MG63 (cell line): ENCODE measurements around the gene BICRA. TPM values are rescaled to one million over a fixed set of nuclear protein-coding genes. Genes with fewer than 3 reads are reported as not detected.
"Not testable (repeated sequence)": the region's sequence is repeated elsewhere in the genome, so short reads cannot be mapped to it uniquely, and the experiment has no call there.

Experiments
- DNase-seq: peaks from one replicate; pipeline ENCODE4 v3.0.0-alpha.2; 2020
- H3K27me3 ChIP-seq: fragments of 250-450 bp; sonication (Bioruptor Pico); 2 replicates; pipeline ENCODE4 v1.5.1; 2020; ENCODE audit warnings: mild to moderate bottlenecking, moderate library complexity
- H3K36me3 ChIP-seq: fragments of 250-450 bp; sonication (Bioruptor Pico); 2 replicates; pipeline ENCODE4 v1.5.1; 2020; ENCODE audit warnings: mild to moderate bottlenecking, moderate library complexity
- H3K4me3 ChIP-seq: fragments of 250-450 bp; sonication (Bioruptor Pico); 2 replicates; pipeline ENCODE4 v1.5.1; 2020; ENCODE audit warnings: mild to moderate bottlenecking, moderate library complexity
- H3K9me3 ChIP-seq: fragments of 250-450 bp; sonication (Bioruptor Pico); 2 replicates; pipeline ENCODE4 v1.5.1; 2020; ENCODE audit warnings: mild to moderate bottlenecking, moderate library complexity
- total RNA-seq: library from RNA; depleted of rRNA; stranded (reverse); fragments of >200 nt; shearing (Covaris generic); gene quantifications from 2 replicates; pipeline ENCODE4 v1.2.3, GENCODE V29; 2014; ENCODE audit warnings: low replicate concordance

The BICRA gene
- total RNA-seq, 1 experiment from 2014 or later = 0.10 TPM

DNA sequence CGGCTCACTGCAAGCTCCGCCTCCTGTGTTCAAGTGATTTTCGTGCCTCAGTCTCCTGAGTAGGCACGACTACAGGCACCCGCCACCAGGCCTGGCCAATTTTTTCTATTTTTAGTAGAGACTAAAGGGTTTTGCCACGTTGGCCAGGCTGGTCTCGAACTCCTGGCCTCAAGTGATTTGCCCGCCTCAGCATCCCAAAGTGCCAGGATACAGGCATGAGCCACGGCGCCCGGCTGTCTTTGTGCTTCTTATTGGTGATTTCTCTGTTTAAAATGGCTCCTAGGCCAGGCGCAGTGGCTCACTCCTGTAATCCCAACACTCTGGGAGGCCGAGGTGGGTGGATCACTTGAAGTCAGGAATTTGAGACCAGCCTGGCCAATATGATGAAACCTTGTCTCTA lies 59.6 kb downstream of the BICRA start:
- H3K27me3 ChIP-seq, H3K4me3 ChIP-seq, DNase-seq, H3K9me3 ChIP-seq: not testable (repeated sequence)
- H3K36me3 ChIP-seq = peaks cover 27% of the 10 kb centered on the region

- DNase-seq = no peak
- Histone ChIP-seq H3K27me3 (no peaks in the 10 kb centered on the region), H3K4me3 (no peak overlapping the region), H3K9me3 (no peaks in the 10 kb centered on the region), H3K36me3 (peaks cover 40% of the 10 kb centered on the region)
Measured at GRCh38 chr19:47670736-47671135, 61.8 kb downstream of the BICRA start.

GRCh38 chr19:47671499-47671898 lies 62.6 kb downstream of the BICRA start:
- DNase-seq = no peak
- no peaks in the 10 kb centered on the region for H3K9me3 ChIP-seq
- no peaks in the 10 kb centered on the region for H3K27me3 ChIP-seq
- no peak overlapping the region for H3K4me3 ChIP-seq
- H3K36me3 ChIP-seq = peaks cover 40% of the 10 kb centered on the region

DNA sequence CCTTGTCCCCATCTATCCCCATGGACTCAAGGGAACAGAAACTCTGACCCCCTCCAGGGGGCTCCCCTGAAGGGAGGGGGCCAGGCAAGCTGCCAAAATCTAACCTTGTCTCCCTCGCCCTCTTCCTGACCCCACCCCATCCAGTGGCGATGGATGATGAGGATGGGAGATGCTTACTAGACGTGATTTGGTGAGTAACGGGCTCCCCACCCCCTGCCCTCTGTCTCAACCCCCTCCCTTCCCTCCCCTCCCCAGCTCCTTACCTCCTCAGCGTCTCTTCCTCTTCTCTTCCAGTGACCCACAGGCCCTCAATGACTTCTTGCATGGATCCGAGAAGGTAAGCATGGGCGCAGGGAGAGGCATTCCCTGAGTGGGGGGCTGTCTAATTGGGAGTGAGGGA lies 64.5 kb downstream of the BICRA start:
- Histone ChIP-seq H3K9me3 (no peaks in the 10 kb centered on the region), H3K27me3 (no peaks in the 10 kb centered on the region), H3K4me3 (no peak overlapping the region), H3K36me3 (peaks cover 42% of the 10 kb centered on the region)
- DNase-seq = no peak

DNA sequence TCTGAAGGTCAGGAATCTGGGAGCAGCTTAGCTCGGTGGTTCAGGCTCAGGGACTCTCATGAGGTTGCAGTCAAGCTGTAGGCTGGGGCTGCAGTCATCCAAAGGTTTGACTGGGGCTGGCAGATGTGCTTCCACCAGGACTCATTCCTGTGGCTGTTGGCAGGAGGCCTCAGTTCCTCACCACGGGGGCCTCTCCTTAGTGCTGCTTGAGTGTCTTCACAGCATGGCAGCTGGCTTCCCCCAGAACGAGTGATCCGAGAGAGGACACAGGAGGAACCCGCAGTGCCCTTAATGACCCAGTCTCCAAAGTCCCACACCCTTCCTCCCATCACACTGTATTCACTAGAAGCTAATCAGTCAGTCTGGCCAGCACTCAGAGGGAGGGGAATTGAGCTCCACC lies 65.6 kb downstream of the BICRA start:
- Histone ChIP-seq H3K27me3 (no peaks in the 10 kb centered on the region), H3K36me3 (peaks cover 45% of the 10 kb centered on the region), H3K4me3 (no peak overlapping the region), H3K9me3 (no peaks in the 10 kb centered on the region)
- no peak for DNase-seq

GRCh38 chr19:47675271-47675670 lies 66.3 kb downstream of the BICRA start:
- DNase-seq = no peak
- Histone ChIP-seq H3K36me3 (peaks cover 40% of the 10 kb centered on the region), H3K27me3 (no peaks in the 10 kb centered on the region), H3K9me3 (no peaks in the 10 kb centered on the region), H3K4me3 (no peak overlapping the region)

- peaks cover 34% of the 10 kb centered on the region for H3K36me3 ChIP-seq
Measured at GRCh38 chr19:47675859-47676258, 66.9 kb downstream of the BICRA start.

GRCh38 chr19:47676811-47677210 lies 67.9 kb downstream of the BICRA start:
- no peaks in the 10 kb centered on the region for H3K27me3 ChIP-seq
- no peak overlapping the region for H3K4me3 ChIP-seq
- peaks cover 33% of the 10 kb centered on the region for H3K36me3 ChIP-seq
- no peak for DNase-seq
- H3K9me3 ChIP-seq = no peaks in the 10 kb centered on the region

More at GRCh38 chr19:47675859-47676258, 66.9 kb downstream of the BICRA start:
- DNase-seq = no peak
- Histone ChIP-seq H3K9me3 (no peaks in the 10 kb centered on the region), H3K27me3 (no peaks in the 10 kb centered on the region), H3K4me3 (no peak overlapping the region)

DNA sequence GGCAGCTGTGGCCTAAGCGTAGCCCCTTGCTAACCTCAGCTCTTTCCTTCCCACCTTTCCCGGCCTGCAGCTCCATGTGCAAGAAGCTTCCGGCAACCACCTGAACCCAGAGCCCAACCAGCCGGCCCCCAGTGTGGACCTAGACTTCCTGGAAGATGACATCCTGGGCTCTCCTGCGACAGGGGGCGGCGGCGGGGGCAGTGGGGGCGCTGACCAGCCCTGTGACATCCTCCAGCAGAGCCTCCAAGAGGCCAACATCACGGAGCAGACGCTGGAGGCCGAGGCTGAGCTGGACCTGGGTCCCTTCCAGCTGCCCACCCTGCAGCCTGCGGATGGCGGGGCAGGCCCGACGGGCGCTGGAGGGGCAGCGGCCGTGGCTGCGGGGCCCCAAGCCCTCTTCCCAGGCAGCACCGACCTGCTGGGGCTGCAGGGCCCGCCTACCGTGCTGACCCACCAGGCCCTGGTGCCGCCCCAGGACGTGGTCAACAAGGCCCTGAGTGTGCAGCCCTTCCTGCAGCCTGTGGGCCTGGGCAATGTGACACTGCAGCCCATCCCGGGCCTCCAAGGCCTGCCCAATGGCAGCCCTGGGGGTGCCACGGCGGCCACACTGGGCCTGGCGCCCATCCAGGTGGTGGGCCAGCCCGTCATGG lies 70.4 kb downstream of the BICRA start:
- Histone ChIP-seq H3K36me3 (peaks cover 19% of the 10 kb centered on the region), H3K27me3 (no peaks in the 10 kb centered on the region), H3K9me3 (no peaks in the 10 kb centered on the region), H3K4me3 (no peak overlapping the region)
- no peak for DNase-seq

- no peaks in the 10 kb centered on the region for H3K27me3 ChIP-seq
- no peak for DNase-seq
- H3K4me3 ChIP-seq = no peak overlapping the region
- H3K36me3 ChIP-seq = peaks cover 16% of the 10 kb centered on the region
- no peaks in the 10 kb centered on the region for H3K9me3 ChIP-seq
Measured at GRCh38 chr19:47679922-47680857, 71.3 kb downstream of the BICRA start.

DNA sequence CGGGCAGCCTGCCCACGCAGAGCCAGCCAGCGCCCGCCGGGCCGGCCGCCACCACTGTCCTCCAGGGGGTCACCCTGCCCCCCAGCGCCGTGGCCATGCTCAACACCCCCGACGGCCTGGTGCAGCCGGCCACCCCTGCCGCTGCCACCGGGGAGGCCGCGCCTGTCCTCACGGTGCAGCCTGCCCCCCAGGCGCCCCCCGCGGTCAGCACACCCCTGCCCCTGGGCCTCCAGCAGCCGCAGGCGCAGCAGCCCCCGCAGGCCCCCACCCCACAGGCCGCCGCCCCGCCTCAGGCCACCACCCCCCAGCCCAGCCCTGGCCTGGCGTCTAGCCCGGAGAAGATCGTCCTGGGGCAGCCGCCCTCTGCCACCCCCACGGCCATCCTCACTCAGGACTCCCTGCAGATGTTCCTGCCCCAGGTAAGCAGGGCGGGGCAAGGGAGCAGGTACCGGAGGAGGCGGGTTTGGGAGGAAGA lies 72.0 kb downstream of the BICRA start:
- no peak overlapping the region for H3K4me3 ChIP-seq
- no peaks in the 10 kb centered on the region for H3K9me3 ChIP-seq
- H3K36me3 ChIP-seq = peaks cover 20% of the 10 kb centered on the region
- no peak for DNase-seq
- no peaks in the 10 kb centered on the region for H3K27me3 ChIP-seq

- no peak overlapping the region for H3K4me3 ChIP-seq
Measured at GRCh38 chr19:47681388-47681787, 72.5 kb downstream of the BICRA start.

GRCh38 chr19:47681936-47682335 lies 73.0 kb downstream of the BICRA start:
- Histone ChIP-seq H3K27me3 (no peaks in the 10 kb centered on the region), H3K9me3 (no peaks in the 10 kb centered on the region), H3K4me3 (no peak overlapping the region), H3K36me3 (peaks cover 20% of the 10 kb centered on the region)
- no peak for DNase-seq

More at GRCh38 chr19:47681388-47681787, 72.5 kb downstream of the BICRA start:
- Histone ChIP-seq H3K9me3 (no peaks in the 10 kb centered on the region), H3K36me3 (peaks cover 21% of the 10 kb centered on the region), H3K27me3 (no peaks in the 10 kb centered on the region)
- no peak for DNase-seq

DNA sequence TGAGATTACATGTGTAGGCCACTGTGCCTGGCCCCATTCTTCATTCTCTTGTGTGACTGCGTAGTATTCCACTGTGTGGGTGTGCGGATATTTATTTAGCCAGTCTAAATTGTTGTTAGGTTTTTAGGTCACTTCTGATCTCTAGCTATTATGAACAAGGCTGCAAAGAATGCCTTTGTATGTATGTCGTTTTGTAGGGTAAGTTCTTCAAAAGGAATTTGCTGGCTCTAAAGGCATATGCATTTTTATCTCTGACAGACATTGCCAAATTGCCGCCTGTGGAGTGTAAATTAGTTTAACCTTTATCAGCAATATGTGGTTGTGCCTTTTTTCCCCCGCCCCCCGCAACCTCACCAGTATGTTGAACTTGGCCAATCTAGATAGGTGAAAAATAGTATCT lies 74.0 kb downstream of the BICRA start:
- DNase-seq = no peak
- Histone ChIP-seq H3K9me3 (no peaks in the 10 kb centered on the region), H3K36me3 (peaks cover 17% of the 10 kb centered on the region), H3K27me3 (no peaks in the 10 kb centered on the region), H3K4me3 (no peak overlapping the region)

GRCh38 chr19:47686679-47687450 lies 77.9 kb downstream of the BICRA start:
- Histone ChIP-seq H3K4me3 (no peak overlapping the region), H3K27me3 (no peaks in the 10 kb centered on the region), H3K36me3 (peaks cover 30% of the 10 kb centered on the region), H3K9me3 (no peaks in the 10 kb centered on the region)
- no peak for DNase-seq

DNA sequence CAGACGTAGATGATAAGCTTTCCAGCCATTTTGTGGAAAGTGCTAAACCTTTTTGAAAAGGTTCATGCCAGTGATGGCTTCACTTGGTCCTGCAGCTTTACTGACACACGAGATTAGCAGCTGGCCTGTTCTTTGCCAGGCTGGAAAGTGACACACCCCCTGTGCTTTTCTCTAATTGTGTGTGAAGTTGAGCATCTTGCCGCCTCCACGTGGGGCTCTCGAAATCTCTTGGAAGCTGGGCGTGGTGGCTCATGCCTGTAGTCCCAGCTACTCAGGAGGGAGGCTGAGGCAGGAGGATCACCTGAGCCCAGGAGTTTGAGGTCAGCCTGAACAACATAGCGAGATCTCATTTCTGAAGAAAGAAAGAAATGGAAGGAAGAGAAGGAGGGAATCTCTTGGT lies 79.0 kb downstream of the BICRA start:
- Histone ChIP-seq H3K4me3 (no peak overlapping the region), H3K27me3 (no peaks in the 10 kb centered on the region), H3K9me3 (no peaks in the 10 kb centered on the region), H3K36me3 (peaks cover 39% of the 10 kb centered on the region)
- DNase-seq = no peak

- Histone ChIP-seq H3K4me3 (no peak overlapping the region), H3K27me3 (no peaks in the 10 kb centered on the region), H3K9me3 (no peaks in the 10 kb centered on the region), H3K36me3 (peaks cover 27% of the 10 kb centered on the region)
- no peak for DNase-seq
Measured at GRCh38 chr19:47691090-47691489, 82.2 kb downstream of the BICRA start.
